ENCODE data around the gene SRRM4. TPM values are rescaled to one million over a fixed set of nuclear protein-coding genes. Genes with fewer than 3 reads are reported as not detected.

SRRM4 gene
- total and polyA plus RNA-seq, 2 donors (not counting 1 experiment from before 2014, with no cell fraction given), result not detected

DNA sequence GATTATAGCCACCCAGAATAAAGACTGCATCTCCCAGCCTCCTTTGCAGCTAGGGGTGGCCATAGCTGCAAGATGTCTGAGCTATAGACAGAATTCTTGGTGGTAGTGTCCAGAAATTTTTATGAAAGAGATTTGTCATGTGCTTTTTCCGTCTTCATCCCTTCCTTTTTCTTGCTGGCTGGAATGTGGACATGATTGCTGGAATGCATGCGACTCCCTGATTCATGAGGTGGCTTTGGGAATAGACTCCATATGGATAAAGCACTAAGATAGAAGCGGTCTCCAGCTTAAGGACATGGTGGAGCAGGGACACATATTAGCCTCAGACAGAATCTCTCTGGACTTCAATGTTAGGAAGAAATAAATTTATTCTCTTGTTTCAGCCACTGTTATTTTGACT, 187.4 kb downstream of the SRRM4 start:
- Histone ChIP-seq H3K27me3 (ENCODE audit: control insufficient read depth, insufficient read depth, low read length) (peaks cover 5% of the 10 kb centered on the region), H2AFZ (ENCODE audit: low read length) (no peak overlapping the region), H4K20me1 (ENCODE audit: control insufficient read depth, extremely low read depth, insufficient read depth, low read length) (no peaks in the 10 kb centered on the region), H3K27ac (ENCODE audit: insufficient read depth, low read length) (no peak overlapping the region), H3K4me1 (ENCODE audit: control insufficient read depth, extremely low read depth, insufficient read depth, low read length) (no peaks in the 10 kb centered on the region), H3K36me3 (ENCODE audit: control insufficient read depth, insufficient read depth, low read length) (no peaks in the 10 kb centered on the region), H3K4me2 (ENCODE audit: extremely low read depth, insufficient read depth, low read length) (no peak overlapping the region), H3K9me3 (ENCODE audit: control insufficient read depth, insufficient read depth, low read depth, low read length) (no peaks in the 10 kb centered on the region), H3K9ac (ENCODE audit: insufficient read depth, low read length) (no peak overlapping the region), H3K79me2 (ENCODE audit: control insufficient read depth, insufficient read depth, low read length) (no peaks in the 10 kb centered on the region), H3K4me3 (replicated peaks in 1 of 4; ENCODE audit: control extremely low read depth in 1 of 4, insufficient read depth in 1 of 4, low read depth in 3 of 4, low read length in 4 of 4) (no peak overlapping the region)
- no peak for DNase-seq (ENCODE audit: low read depth in 2 of 2)
- TF ChIP-seq EZH2 (IDR thresholded peaks at IDR 0.05; ENCODE audit: low read length, missing control alignments) (no peak), CTCF (conservative IDR thresholded peaks at IDR 0.05 in 1 of 2, IDR thresholded peaks at IDR 0.05 in 1 of 2; ENCODE audit: low read depth in 1 of 2, low read length in 2 of 2) (no peak)

DNA sequence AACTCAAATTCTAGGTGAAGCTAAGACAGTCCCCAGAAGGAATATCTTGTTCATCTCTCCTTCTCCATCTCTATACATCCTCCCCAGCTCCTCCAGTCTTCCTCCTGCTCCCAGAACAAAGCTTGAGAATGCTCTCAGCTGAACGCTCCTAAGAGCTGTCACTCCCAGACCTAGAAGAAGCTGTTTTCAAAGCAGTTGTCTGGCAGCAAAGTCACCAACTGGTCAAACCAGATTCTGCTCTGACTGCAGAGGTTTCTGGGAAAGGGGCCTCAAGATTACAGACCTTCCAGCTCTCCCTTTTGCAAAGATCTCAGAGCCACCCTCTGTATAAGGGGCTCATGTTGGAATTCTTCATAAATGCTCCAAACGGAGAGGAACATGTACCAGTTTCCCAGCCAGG, 187.8 kb downstream of the SRRM4 start:
- H3K4me3 ChIP-seq (replicated peaks in 1 of 4; ENCODE audit: control extremely low read depth in 1 of 4, insufficient read depth in 1 of 4, low read depth in 3 of 4, low read length in 4 of 4), result no peak overlapping the region
- no peak overlapping the region for H3K9ac ChIP-seq (ENCODE audit: insufficient read depth, low read length)
- no peak overlapping the region for H3K4me2 ChIP-seq (ENCODE audit: extremely low read depth, insufficient read depth, low read length)
- H3K27ac ChIP-seq (ENCODE audit: insufficient read depth, low read length), result no peak overlapping the region
- no peaks in the 10 kb centered on the region for H4K20me1 ChIP-seq (ENCODE audit: control insufficient read depth, extremely low read depth, insufficient read depth, low read length)
- no peak overlapping the region for H2AFZ ChIP-seq (ENCODE audit: low read length)
- H3K4me1 ChIP-seq (ENCODE audit: control insufficient read depth, extremely low read depth, insufficient read depth, low read length), result no peaks in the 10 kb centered on the region
- no peak for TF ChIP-seq CTCF (conservative IDR thresholded peaks at IDR 0.05 in 1 of 2, IDR thresholded peaks at IDR 0.05 in 1 of 2; ENCODE audit: low read depth in 1 of 2, low read length in 2 of 2)
- TF ChIP-seq EZH2 (IDR thresholded peaks at IDR 0.05; ENCODE audit: low read length, missing control alignments), result no peak
- H3K27me3 ChIP-seq (ENCODE audit: control insufficient read depth, insufficient read depth, low read length), result peaks cover 5% of the 10 kb centered on the region
- H3K79me2 ChIP-seq (ENCODE audit: control insufficient read depth, insufficient read depth, low read length), result no peaks in the 10 kb centered on the region
- H3K9me3 ChIP-seq (ENCODE audit: control insufficient read depth, insufficient read depth, low read depth, low read length), result no peaks in the 10 kb centered on the region
- no peak for DNase-seq (ENCODE audit: low read depth in 2 of 2)
- H3K36me3 ChIP-seq (ENCODE audit: control insufficient read depth, insufficient read depth, low read length), result no peaks in the 10 kb centered on the region

GRCh38 chr12:119171291-119171690, 189.9 kb downstream of the SRRM4 start:
- no peak for TF ChIP-seq CTCF (conservative IDR thresholded peaks at IDR 0.05 in 1 of 2, IDR thresholded peaks at IDR 0.05 in 1 of 2; ENCODE audit: low read depth in 1 of 2, low read length in 2 of 2)
- no peak for TF ChIP-seq EZH2 (IDR thresholded peaks at IDR 0.05; ENCODE audit: low read length, missing control alignments)
- peaks cover 5% of the 10 kb centered on the region for H3K27me3 ChIP-seq (ENCODE audit: control insufficient read depth, insufficient read depth, low read length)
- H3K9me3 ChIP-seq (ENCODE audit: control insufficient read depth, insufficient read depth, low read depth, low read length), result no peaks in the 10 kb centered on the region
- H3K9ac ChIP-seq (ENCODE audit: insufficient read depth, low read length), result no peak overlapping the region
- no peak overlapping the region for H3K27ac ChIP-seq (ENCODE audit: insufficient read depth, low read length)
- no peaks in the 10 kb centered on the region for H3K36me3 ChIP-seq (ENCODE audit: control insufficient read depth, insufficient read depth, low read length)
- H2AFZ ChIP-seq (ENCODE audit: low read length), result no peak overlapping the region
- H3K4me3 ChIP-seq (replicated peaks in 1 of 4; ENCODE audit: control extremely low read depth in 1 of 4, insufficient read depth in 1 of 4, low read depth in 3 of 4, low read length in 4 of 4), result no peak overlapping the region
- peaks cover 3% of the 10 kb centered on the region for H3K4me1 ChIP-seq (ENCODE audit: control insufficient read depth, extremely low read depth, insufficient read depth, low read length)
- no peaks in the 10 kb centered on the region for H4K20me1 ChIP-seq (ENCODE audit: control insufficient read depth, extremely low read depth, insufficient read depth, low read length)
- H3K4me2 ChIP-seq (ENCODE audit: extremely low read depth, insufficient read depth, low read length), result no peak overlapping the region
- DNase-seq (ENCODE audit: low read depth in 2 of 2), result no peak
- H3K79me2 ChIP-seq (ENCODE audit: control insufficient read depth, insufficient read depth, low read length), result no peaks in the 10 kb centered on the region
